ENCODE measurements around the gene WDR18.

- TF ChIP-seq POLR2A (IDR thresholded peaks at IDR 0.05; ENCODE audit: extremely low read depth, insufficient read length) (no peak), CTCF (IDR thresholded peaks at IDR 0.05; ENCODE audit: low read depth, low read length) (no peak), MYC (IDR thresholded peaks at IDR 0.05; ENCODE audit: low read depth, low read length) (no peak)
Measured at GRCh38 chr19:937259-937694, 46.9 kb upstream of the WDR18 start.
